ENCODE results near the gene FADS2. TPM values are rescaled to one million over a fixed set of nuclear protein-coding genes. Genes with fewer than 3 reads are reported as not detected.

The FADS2 gene
- total and polyA plus RNA-seq, 4 donors: 44.5 to 165 (median 78.8) TPM

- Histone ChIP-seq H3K9me3 (ENCODE audit: control insufficient read depth in 4 of 4, insufficient read depth in 3 of 4, low read length in 3 of 4) (no peaks in the 10 kb centered on the region), H3K36me3 (ENCODE audit: control insufficient read depth in 4 of 4, insufficient read depth in 4 of 4, low read length in 4 of 4) (peaks cover 0 to 9% (median 4%) of the 10 kb centered on the region in 4 donors), H3K4me1 (ENCODE audit: control insufficient read depth in 5 of 5, insufficient read depth in 5 of 5, low read length in 5 of 5) (peaks cover 0 to 7% (median 0%) of the 10 kb centered on the region in 5 donors), H3K9ac (ENCODE audit: insufficient read depth in 1 of 2, low read length in 2 of 2) (no peak overlapping the region), H3K27ac (ENCODE audit: low read depth in 1 of 2, low read length in 1 of 2) (no peak overlapping the region), H3K4me3 (no peak overlapping the region), H3K27me3 (ENCODE audit: control insufficient read depth in 3 of 3, insufficient read depth in 3 of 3, low read length in 2 of 3) (no peaks in the 10 kb centered on the region)
- 59 to 83% methylated on average over 4 of the region's 4 CpGs for WGBS, 2 donors
- no peak for DNase-seq
- no peak for TF ChIP-seq CTCF (IDR thresholded peaks at IDR 0.05; ENCODE audit: control extremely low read depth, extremely low read depth)
- no peak for ATAC-seq (ENCODE audit: insufficient read depth, low FRiP score)
Observed at GRCh38 chr11:61869429-61869707, 41.3 kb downstream of the FADS2 start.

GRCh38 chr11:61869708-61870451 is 41.8 kb downstream of the FADS2 start:
- Histone ChIP-seq H3K9me3 (ENCODE audit: control insufficient read depth in 4 of 4, insufficient read depth in 3 of 4, low read length in 3 of 4) (no peaks in the 10 kb centered on the region), H3K27ac (ENCODE audit: low read depth in 1 of 2, low read length in 1 of 2) (no peak overlapping the region), H3K36me3 (ENCODE audit: control insufficient read depth in 4 of 4, insufficient read depth in 4 of 4, low read length in 4 of 4) (peaks cover 0 to 8% (median 3%) of the 10 kb centered on the region in 4 donors), H3K27me3 (ENCODE audit: control insufficient read depth in 3 of 3, insufficient read depth in 3 of 3, low read length in 2 of 3) (no peaks in the 10 kb centered on the region), H3K4me1 (ENCODE audit: control insufficient read depth in 5 of 5, insufficient read depth in 5 of 5, low read length in 5 of 5) (peaks cover 0 to 7% (median 0%) of the 10 kb centered on the region in 5 donors), H3K4me3 (no peak overlapping the region), H3K9ac (ENCODE audit: insufficient read depth in 1 of 2, low read length in 2 of 2) (no peak overlapping the region)
- WGBS, 2 donors: 78 to 82% methylated on average over 21 of the region's 21 CpGs
- no peak for TF ChIP-seq CTCF (IDR thresholded peaks at IDR 0.05; ENCODE audit: control extremely low read depth, extremely low read depth)
- no peak for ATAC-seq (ENCODE audit: insufficient read depth, low FRiP score)
- DNase-seq: no peak

- TF ChIP-seq CTCF (IDR thresholded peaks at IDR 0.05; ENCODE audit: control extremely low read depth, extremely low read depth): no peak
- H3K27me3 ChIP-seq (ENCODE audit: control insufficient read depth in 3 of 3, insufficient read depth in 3 of 3, low read length in 2 of 3): no peaks in the 10 kb centered on the region
- H3K9me3 ChIP-seq (ENCODE audit: control insufficient read depth in 4 of 4, insufficient read depth in 3 of 4, low read length in 3 of 4): no peaks in the 10 kb centered on the region
- peaks cover 0 to 3% (median under 1%) of the 10 kb centered on the region in 4 donors for H3K36me3 ChIP-seq (ENCODE audit: control insufficient read depth in 4 of 4, insufficient read depth in 4 of 4, low read length in 4 of 4)
- H3K4me1 ChIP-seq (ENCODE audit: control insufficient read depth in 5 of 5, insufficient read depth in 5 of 5, low read length in 5 of 5): peaks cover 0 to 7% (median 0%) of the 10 kb centered on the region in 5 donors
- H3K9ac ChIP-seq (ENCODE audit: insufficient read depth in 1 of 2, low read length in 2 of 2): no peak overlapping the region
- H3K27ac ChIP-seq (ENCODE audit: low read depth in 1 of 2, low read length in 1 of 2): no peak overlapping the region
- WGBS, 2 donors: 52 to 75% methylated on average over 10 of the region's 10 CpGs
- DNase-seq: no peak
- no peak overlapping the region for H3K4me3 ChIP-seq
- ATAC-seq (ENCODE audit: insufficient read depth, low FRiP score): no peak
Observed at GRCh38 chr11:61870541-61871031, 42.5 kb downstream of the FADS2 start.
